CD4-positive, alpha-beta T cell treated with Interleukin-4 for 4 hours (primary cell): ENCODE measurements around the gene NFKBIB.
"Not testable (repeated sequence)": the region's sequence is repeated elsewhere in the genome, so short reads cannot be mapped to it uniquely, and the experiment has no call there.

Experiments
- DNase-seq: peaks from one replicate; pipeline ENCODE4 v3.0.0-alpha.2; 2020

NFKBIB gene

GRCh38 chr19:38877781-38878574 lies 21.8 kb upstream of the NFKBIB start, which contains the start of gene RINL:
TSS of gene RINL (minus strand) at chr19:38878275. CDS start at chr19:38876742, 1,533 bp downstream.
- DNase-seq, result peak; percentile 77

DNA sequence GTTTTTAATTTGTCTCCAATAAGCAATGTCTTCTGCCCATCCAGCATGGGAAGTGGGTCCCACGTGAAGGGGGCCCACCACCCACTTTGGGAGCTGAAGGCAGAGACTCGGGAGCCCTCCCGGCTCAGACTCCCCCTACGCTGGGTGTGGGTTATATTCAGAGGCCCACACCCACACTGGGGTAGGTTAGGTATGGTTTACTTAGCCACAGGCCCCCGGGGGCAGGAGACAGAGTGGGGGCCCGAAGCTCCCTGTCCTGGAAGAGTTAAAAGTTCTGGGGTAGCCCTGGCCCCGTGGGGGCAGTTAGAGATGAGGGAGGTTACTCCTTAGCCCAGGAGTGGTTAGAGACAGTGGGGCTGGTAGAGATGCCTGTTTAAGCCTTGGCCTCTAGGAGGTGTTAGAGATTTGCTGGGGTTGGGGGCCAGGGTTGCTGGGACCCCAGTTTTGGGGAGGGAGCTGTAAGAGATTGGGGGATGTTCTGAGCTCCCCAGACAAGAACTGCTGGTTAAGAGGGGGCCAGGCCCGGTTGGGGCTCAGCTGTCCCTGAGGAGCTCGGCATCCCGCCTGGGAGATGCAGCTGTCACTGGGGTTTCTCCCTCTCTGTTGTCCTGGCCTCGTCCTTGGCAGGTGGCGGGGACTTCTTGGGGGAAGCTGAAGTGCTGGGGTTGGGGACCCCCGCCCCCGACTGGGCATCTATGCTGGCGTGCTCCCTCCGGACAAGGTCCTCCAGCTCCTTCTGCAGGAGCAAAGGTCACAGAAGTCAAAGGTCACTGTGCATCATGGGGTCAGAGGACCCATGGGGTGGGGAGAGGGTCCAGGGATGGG lies 21.0 kb upstream of the NFKBIB start:
- no peak for DNase-seq

- no peak for DNase-seq
Observed at GRCh38 chr19:38879400-38879751, 20.4 kb upstream of the NFKBIB start.

DNA sequence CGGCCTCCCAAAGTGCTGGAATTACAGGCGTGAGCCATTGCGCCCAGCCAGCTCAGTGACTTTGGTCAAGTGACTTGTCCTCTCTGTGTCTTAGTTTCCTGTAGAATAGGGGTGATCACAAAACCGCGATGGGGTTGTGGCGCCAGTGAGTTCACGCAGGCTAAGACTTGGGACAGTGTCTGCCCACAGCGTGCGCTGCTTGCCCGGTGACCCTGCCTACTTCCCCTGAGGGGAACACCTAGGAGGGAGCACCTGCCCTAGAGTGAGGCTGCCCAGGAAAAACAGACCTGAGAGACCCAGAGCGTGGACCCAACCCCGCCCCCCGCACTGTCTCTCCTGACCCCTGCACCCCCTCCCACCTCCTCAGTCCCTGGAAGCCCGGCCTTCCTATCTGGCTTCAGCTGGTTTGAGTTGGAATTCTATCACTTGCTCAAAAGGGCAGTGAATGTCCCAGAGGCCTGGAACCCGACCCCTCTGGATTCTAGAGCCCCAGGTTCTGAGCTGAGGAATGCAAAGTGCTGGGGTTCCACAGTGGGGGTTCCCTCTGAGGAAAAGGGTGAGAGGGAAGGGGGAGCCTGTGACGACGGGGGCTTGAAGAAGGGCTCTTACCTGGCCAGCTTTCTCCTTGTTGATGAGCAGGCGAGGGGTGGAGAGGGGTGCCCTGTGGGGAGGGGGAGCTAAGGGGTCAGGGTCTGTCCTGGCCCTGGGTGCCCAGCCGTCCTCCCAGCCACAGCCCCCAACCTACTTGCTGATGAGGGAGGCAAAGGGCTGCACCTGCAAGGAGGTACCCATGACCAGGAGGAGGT lies 19.5 kb upstream of the NFKBIB start:
- DNase-seq, result no peak

- DNase-seq, result no peak
Observed at GRCh38 chr19:38880882-38881609, 18.7 kb upstream of the NFKBIB start.

GRCh38 chr19:38883286-38883685 lies 16.5 kb upstream of the NFKBIB start:
- no peak for DNase-seq

GRCh38 chr19:38884691-38885090 lies 15.1 kb upstream of the NFKBIB start:
- DNase-seq, result not testable (repeated sequence)

DNA sequence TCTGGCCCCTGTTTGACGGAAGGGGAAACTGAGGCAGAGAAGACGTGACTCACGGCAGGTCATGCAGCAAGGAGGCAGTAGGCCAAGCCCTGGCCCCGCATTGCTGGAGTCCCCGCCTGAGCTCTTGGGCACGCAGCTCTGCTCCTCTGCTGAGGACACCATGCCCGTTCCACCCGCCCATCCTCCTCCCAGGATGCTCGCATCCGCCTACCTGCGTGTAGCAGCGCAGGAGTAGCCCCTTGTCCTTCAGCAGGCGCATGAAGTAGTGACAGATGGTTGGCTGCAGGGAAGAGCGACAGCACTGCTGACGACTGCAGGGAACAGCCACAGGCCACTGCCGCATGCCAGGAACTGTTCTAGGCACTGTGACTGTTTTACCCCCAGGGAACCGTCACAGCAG lies 10.9 kb upstream of the NFKBIB start:
- DNase-seq, result no peak

DNA sequence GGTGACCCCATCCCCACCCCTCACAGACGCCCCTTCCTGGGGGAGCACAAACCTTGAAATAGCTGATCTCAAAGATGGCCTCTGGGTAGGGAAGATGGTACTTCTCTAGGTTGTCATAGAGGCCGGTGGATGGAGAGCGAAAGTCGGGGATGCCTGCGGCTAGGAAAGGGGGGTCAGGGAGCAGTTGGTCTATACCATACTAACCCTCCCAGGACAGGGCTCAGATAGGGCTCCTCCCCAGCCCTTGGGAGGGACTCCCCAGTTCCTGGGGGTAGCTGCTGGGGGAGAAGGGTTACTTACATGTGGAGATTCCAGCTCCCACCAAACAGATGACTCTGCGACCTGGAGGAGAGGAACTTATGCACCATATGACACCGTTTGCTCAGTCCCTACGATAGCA lies 10.0 kb upstream of the NFKBIB start:
- no peak for DNase-seq

GRCh38 chr19:38890686-38891085 lies 9.1 kb upstream of the NFKBIB start:
- no peak for DNase-seq

GRCh38 chr19:38891771-38892170 lies 8.0 kb upstream of the NFKBIB start:
- no peak for DNase-seq

GRCh38 chr19:38892841-38893240 lies 6.9 kb upstream of the NFKBIB start:
- DNase-seq, result no peak

DNA sequence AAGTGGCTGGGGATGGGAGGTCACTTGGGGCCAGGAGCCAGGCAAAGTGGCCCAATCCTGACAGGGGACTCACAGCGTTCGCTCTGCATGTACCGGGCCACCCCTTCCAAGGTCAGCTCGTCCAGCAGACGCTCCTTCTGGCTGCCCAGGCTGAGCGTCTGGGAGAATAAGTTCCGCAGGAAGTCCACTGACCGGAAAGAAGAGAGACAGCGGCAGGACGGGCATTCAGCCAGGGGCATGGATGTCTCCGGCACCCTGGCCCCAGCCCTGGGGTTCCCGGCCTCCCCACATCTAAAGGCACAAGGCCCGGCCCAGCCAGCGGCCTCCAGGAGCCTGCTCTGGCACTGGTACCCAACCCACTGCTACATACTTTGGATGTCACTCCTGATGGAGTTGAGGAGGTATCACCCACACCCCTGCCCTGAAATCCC lies 6.4 kb upstream of the NFKBIB start:
- no peak for DNase-seq

DNA sequence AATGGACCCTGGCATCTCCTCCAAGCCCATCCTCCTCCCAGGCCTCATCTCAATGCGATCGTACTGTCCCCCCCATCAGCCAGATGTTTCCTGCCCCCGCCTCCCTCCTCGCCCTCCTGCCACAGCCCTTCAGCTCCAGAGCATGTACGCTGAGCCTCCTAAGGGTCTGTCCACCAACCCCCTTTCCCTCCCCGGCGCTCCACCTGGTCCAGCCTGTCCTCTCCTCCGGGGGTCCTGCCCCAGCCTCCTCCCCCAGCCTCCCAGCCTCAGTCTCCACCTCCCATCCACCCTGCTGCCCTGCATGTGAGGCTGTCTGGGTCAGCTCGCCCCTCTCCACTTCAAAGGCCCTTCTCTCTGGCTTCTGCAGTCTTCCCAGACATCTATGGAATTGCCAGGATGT lies 4.8 kb upstream of the NFKBIB start:
- DNase-seq, result no peak

- DNase-seq, result no peak
Observed at GRCh38 chr19:38898788-38899446, 852 bp upstream of the NFKBIB start.

- no peak for DNase-seq
Observed at GRCh38 chr19:38900202-38900629, 447 bp downstream of the NFKBIB start.

GRCh38 chr19:38900743-38901190 lies 998 bp downstream of the NFKBIB start:
- DNase-seq, result no peak

DNA sequence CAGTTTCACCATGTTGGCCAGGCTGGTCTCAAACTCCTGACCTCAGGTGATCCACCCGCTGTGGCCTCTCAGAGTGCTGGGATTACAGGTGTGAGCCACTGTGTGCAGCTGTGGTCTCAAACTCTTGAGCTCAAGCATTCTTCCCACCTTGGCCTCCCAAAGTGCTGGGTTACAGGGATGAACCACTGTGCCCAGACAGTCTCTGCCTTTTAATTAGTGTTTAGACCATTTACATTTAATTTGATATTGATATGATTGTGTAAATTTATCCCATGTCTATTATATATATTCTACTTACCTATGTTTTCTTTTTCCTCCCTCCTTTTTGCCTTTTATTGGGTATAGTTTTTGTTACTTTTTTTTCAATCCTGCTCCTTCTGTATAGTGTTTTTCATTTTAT lies 1.9 kb downstream of the NFKBIB start:
- no peak for DNase-seq

DNA sequence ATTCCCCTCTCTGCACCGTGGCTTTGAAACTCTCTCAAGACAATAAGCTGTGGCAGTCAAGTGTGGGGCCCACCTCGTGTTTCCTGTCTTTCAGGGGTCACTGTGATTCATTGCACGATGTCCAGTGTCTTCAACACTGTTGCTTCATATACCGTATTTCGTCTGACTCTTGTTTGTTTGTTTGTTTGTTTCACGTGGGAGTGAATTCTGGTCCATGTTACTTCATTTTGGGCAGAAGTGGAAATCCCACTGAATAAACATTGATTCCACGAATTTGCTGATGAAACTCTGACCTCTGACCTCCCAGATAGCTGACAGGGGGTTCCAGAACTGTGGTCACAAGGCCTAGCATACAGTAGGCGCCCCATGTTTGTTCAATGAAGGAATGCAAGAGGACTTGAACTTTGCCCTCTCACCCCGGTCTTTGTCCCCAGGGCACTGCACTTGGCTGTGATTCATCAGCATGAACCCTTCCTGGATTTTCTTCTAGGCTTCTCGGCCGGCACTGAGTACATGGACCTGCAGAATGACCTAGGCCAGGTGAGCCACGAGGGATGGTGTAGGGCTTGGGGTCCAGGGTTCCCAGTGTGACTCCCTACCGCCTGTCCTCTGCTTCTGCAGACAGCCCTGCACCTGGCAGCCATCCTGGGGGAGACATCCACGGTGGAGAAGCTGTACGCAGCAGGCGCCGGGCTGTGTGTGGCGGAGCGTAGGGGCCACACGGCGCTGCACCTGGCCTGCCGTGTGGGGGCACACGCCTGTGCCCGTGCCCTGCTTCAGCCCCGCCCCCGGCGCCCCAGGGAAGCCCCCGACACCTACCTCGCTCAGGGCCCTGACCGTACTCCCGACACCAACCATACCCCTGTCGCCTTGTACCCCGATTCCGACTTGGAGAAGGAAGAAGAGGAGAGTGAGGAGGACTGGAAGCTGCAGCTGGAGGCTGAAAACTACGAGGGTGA lies 5.1 kb downstream of the NFKBIB start:
- DNase-seq, result no peak

GRCh38 chr19:38905620-38906019 lies 5.9 kb downstream of the NFKBIB start:
- no peak for DNase-seq

- DNase-seq, result no peak
Observed at GRCh38 chr19:38907227-38907626, 7.5 kb downstream of the NFKBIB start.
